Loucy (cell line): ENCODE results near the gene ARNT2.

ENCODE experiments used
- EZH2phosphoT487 ChIP-seq: fragments of 200-600 bp; IDR thresholded peaks from 2 replicates; pipeline ENCODE4 v1.6.1; 2018; ENCODE audit warnings: antibody characterized with exemption, mild to moderate bottlenecking, moderate library complexity, borderline replicate concordance
- TF ChIP-seq, protein P1 (sequence below): fragments of 200-600 bp; sonication (generic); conservative IDR thresholded peaks from 2 replicates; pipeline ENCODE4 v1.5.1; 2014; ENCODE audit warnings: mild to moderate bottlenecking, antibody characterized with exemption, low read length

DNA sequence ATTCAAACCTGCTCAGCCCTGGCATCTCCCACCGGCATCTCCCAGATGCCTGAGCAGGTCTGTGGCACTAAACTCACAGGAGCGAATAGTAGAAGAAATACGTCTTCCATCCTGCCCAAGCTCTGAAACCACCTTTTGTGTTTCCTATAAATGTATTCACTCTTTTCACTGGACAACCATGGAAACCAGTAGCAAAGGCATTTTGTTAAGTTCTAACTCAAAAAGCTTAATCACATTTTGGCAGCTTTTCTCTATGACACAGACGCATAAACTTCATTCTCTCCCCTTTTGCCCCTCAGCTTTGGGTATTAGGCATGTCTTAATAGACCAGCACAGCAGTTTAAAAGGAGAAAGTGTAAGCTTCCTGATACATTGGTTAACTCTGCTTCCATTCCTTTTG, 24.5 kb upstream of the ARNT2 start:
- TF ChIP-seq, protein P1, sequence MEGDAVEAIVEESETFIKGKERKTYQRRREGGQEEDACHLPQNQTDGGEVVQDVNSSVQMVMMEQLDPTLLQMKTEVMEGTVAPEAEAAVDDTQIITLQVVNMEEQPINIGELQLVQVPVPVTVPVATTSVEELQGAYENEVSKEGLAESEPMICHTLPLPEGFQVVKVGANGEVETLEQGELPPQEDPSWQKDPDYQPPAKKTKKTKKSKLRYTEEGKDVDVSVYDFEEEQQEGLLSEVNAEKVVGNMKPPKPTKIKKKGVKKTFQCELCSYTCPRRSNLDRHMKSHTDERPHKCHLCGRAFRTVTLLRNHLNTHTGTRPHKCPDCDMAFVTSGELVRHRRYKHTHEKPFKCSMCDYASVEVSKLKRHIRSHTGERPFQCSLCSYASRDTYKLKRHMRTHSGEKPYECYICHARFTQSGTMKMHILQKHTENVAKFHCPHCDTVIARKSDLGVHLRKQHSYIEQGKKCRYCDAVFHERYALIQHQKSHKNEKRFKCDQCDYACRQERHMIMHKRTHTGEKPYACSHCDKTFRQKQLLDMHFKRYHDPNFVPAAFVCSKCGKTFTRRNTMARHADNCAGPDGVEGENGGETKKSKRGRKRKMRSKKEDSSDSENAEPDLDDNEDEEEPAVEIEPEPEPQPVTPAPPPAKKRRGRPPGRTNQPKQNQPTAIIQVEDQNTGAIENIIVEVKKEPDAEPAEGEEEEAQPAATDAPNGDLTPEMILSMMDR, result no peak
- no peak for TF ChIP-seq EZH2phosphoT487
